ENCODE measurements around the gene RAI1.

Gene RAI1

GRCh38 chr17:17763136-17763535, 81.9 kb downstream of the RAI1 start:
- Histone ChIP-seq H3K9me3 (ENCODE audit: control insufficient read depth, low read length) (no peaks in the 10 kb centered on the region), H3K4me3 (ENCODE audit: low read depth, low read length) (no peak overlapping the region), H2AFZ (no peak overlapping the region), H3K27me3 (ENCODE audit: control insufficient read depth, insufficient read depth, low read length) (no peaks in the 10 kb centered on the region), H3K9ac (no peak overlapping the region), H3K27ac (no peak overlapping the region), H3K36me3 (ENCODE audit: control insufficient read depth, insufficient read depth, low read length) (no peaks in the 10 kb centered on the region), H3K4me1 (peaks cover 27% of the 10 kb centered on the region), H3K79me2 (peaks cover 78% of the 10 kb centered on the region), H3K4me2 (ENCODE audit: low read length) (no peak overlapping the region)
- no peak for TF ChIP-seq CTCF (IDR thresholded peaks at IDR 0.05)

- peaks cover 78% of the 10 kb centered on the region for H3K79me2 ChIP-seq
- H3K9ac ChIP-seq, result no peak overlapping the region
- no peak overlapping the region for H3K4me3 ChIP-seq (ENCODE audit: low read depth, low read length)
- no peaks in the 10 kb centered on the region for H3K27me3 ChIP-seq (ENCODE audit: control insufficient read depth, insufficient read depth, low read length)
- no peak overlapping the region for H3K27ac ChIP-seq
- H3K4me2 ChIP-seq (ENCODE audit: low read length), result no peak overlapping the region
- H2AFZ ChIP-seq, result no peak overlapping the region
- no peaks in the 10 kb centered on the region for H3K36me3 ChIP-seq (ENCODE audit: control insufficient read depth, insufficient read depth, low read length)
- no peaks in the 10 kb centered on the region for H3K9me3 ChIP-seq (ENCODE audit: control insufficient read depth, low read length)
- no peak for TF ChIP-seq CTCF (IDR thresholded peaks at IDR 0.05)
- peaks cover 33% of the 10 kb centered on the region for H3K4me1 ChIP-seq
These were observed 82.5 kb downstream of the RAI1 start for GRCh38 chr17:17763734-17764133.

GRCh38 chr17:17765359-17766076, 84.3 kb downstream of the RAI1 start:
- H3K36me3 ChIP-seq (ENCODE audit: control insufficient read depth, insufficient read depth, low read length), result no peaks in the 10 kb centered on the region
- no peak overlapping the region for H3K4me3 ChIP-seq (ENCODE audit: low read depth, low read length)
- peaks cover 74% of the 10 kb centered on the region for H3K79me2 ChIP-seq
- no peak for TF ChIP-seq CTCF (IDR thresholded peaks at IDR 0.05)
- H2AFZ ChIP-seq, result no peak overlapping the region
- H3K9ac ChIP-seq, result no peak overlapping the region
- H3K27ac ChIP-seq, result peak overlapping the region; percentile 72
- peaks cover 49% of the 10 kb centered on the region for H3K4me1 ChIP-seq
- H3K4me2 ChIP-seq (ENCODE audit: low read length), result no peak overlapping the region
- H3K9me3 ChIP-seq (ENCODE audit: control insufficient read depth, low read length), result no peaks in the 10 kb centered on the region
- H3K27me3 ChIP-seq (ENCODE audit: control insufficient read depth, insufficient read depth, low read length), result no peaks in the 10 kb centered on the region

GRCh38 chr17:17766077-17766743, 85.0 kb downstream of the RAI1 start:
- no peak for TF ChIP-seq CTCF (IDR thresholded peaks at IDR 0.05)

More at GRCh38 chr17:17766077-17766743, 85.0 kb downstream of the RAI1 start:
- H3K27ac ChIP-seq, result peak overlapping the region; percentile 72
- H3K4me3 ChIP-seq (ENCODE audit: low read depth, low read length), result no peak overlapping the region
- no peak overlapping the region for H2AFZ ChIP-seq
- H3K9me3 ChIP-seq (ENCODE audit: control insufficient read depth, low read length), result no peaks in the 10 kb centered on the region
- no peaks in the 10 kb centered on the region for H3K27me3 ChIP-seq (ENCODE audit: control insufficient read depth, insufficient read depth, low read length)
- H3K4me1 ChIP-seq, result peaks cover 51% of the 10 kb centered on the region
- H3K4me2 ChIP-seq (ENCODE audit: low read length), result no peak overlapping the region
- H3K36me3 ChIP-seq (ENCODE audit: control insufficient read depth, insufficient read depth, low read length), result no peaks in the 10 kb centered on the region
- H3K9ac ChIP-seq, result no peak overlapping the region
- peaks cover 73% of the 10 kb centered on the region for H3K79me2 ChIP-seq
